ENCODE measurements around the gene KLRF1. TPM values are rescaled to one million over a fixed set of nuclear protein-coding genes. Genes with fewer than 3 reads are reported as not detected.
A peak's percentile ranks its signal among the peaks of the same experiment; 100 is the strongest.
"Not testable (repeated sequence)": the region's sequence is repeated elsewhere in the genome, so short reads cannot be mapped to it uniquely, and the experiment has no call there.

The KLRF1 gene
- total RNA-seq, 1 donor from 2014 or later, result not detected

- no peak for DNase-seq (ENCODE audit: low spot score)
Observed at GRCh38 chr12:9870286-9870866, 43.1 kb downstream of the KLRF1 start.

- DNase-seq (ENCODE audit: low spot score), result no peak
Observed at GRCh38 chr12:9872162-9872561, 44.9 kb downstream of the KLRF1 start.

- DNase-seq (ENCODE audit: low spot score), result no peak
Observed at GRCh38 chr12:9872742-9873141, 45.5 kb downstream of the KLRF1 start.

- not testable (repeated sequence) for DNase-seq (ENCODE audit: low spot score)
Observed at GRCh38 chr12:9876120-9876519, 48.8 kb downstream of the KLRF1 start.

GRCh38 chr12:9880532-9881078, 53.3 kb downstream of the KLRF1 start:
- no peak for DNase-seq (ENCODE audit: low spot score)

- no peak for DNase-seq (ENCODE audit: low spot score)
Observed at GRCh38 chr12:9881246-9881645, 54.0 kb downstream of the KLRF1 start, which contains the start of gene KLRF2. Gene KLRF2, plus strand, starts transcription at chr12:9881489. Its CDS starts 107 bp downstream, at chr12:9881596.

GRCh38 chr12:9881988-9882387, 54.7 kb downstream of the KLRF1 start:
- DNase-seq (ENCODE audit: low spot score), result no peak

GRCh38 chr12:9883175-9883574, 55.9 kb downstream of the KLRF1 start:
- DNase-seq (ENCODE audit: low spot score), result no peak

GRCh38 chr12:9888665-9889273, 61.5 kb downstream of the KLRF1 start:
- DNase-seq (ENCODE audit: low spot score), result peak; percentile 34

Other genes with a start within 250 kb of the KLRF1 start
- gene KLRB1, start 219.6 kb upstream of the KLRF1 start, total RNA-seq, result 6.4 TPM
- 9.0 TPM for gene CLEC2D, start 157.8 kb upstream of the KLRF1 start, total RNA-seq
- gene CLECL1, start 94.4 kb upstream of the KLRF1 start, total RNA-seq, result 0.69 TPM
- gene CD69, start 66.6 kb upstream of the KLRF1 start, total RNA-seq, result 18.4 TPM
- 10.1 TPM for gene CLEC2B, start 41.9 kb downstream of the KLRF1 start, total RNA-seq
- gene KLRF2, start 54.0 kb downstream of the KLRF1 start, total RNA-seq, result not detected
- not detected for gene CLEC2A, start 104.9 kb downstream of the KLRF1 start, total RNA-seq
- gene CLEC12A, start 143.9 kb downstream of the KLRF1 start, total RNA-seq, result 3.5 TPM
- not detected for gene CLEC1B, start 171.6 kb downstream of the KLRF1 start, total RNA-seq
- gene CLEC12B, start 183.1 kb downstream of the KLRF1 start, total RNA-seq, result not detected
- 1.2 TPM for gene CLEC9A, start 203.2 kb downstream of the KLRF1 start, total RNA-seq